ENCODE data around the gene MYO5B.

MYO5B gene

DNA sequence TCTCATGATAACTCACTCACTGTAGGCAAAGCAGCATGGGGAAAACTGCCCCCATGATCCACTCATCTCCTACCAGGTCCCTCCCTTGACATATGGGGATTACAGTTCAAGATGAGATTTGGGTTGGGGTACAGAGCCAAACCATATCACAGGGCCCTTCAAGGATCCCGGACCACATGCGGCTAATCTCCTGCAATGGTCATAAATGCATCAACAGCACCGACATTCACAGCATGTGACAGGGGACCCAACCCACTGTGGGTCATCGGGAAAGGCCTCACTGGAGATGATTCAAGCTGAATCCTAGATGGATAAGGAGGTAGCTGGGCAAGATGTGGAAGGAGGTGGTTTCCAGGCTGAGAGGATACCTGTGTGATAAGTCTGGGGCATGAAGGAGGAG is 129.4 kb downstream of the MYO5B start:
- TF ChIP-seq, protein P1, sequence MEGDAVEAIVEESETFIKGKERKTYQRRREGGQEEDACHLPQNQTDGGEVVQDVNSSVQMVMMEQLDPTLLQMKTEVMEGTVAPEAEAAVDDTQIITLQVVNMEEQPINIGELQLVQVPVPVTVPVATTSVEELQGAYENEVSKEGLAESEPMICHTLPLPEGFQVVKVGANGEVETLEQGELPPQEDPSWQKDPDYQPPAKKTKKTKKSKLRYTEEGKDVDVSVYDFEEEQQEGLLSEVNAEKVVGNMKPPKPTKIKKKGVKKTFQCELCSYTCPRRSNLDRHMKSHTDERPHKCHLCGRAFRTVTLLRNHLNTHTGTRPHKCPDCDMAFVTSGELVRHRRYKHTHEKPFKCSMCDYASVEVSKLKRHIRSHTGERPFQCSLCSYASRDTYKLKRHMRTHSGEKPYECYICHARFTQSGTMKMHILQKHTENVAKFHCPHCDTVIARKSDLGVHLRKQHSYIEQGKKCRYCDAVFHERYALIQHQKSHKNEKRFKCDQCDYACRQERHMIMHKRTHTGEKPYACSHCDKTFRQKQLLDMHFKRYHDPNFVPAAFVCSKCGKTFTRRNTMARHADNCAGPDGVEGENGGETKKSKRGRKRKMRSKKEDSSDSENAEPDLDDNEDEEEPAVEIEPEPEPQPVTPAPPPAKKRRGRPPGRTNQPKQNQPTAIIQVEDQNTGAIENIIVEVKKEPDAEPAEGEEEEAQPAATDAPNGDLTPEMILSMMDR (IDR thresholded peaks at IDR 0.05; ENCODE audit: control insufficient read depth, extremely low read depth, insufficient read depth), result no peak
- no peak for DNase-seq (ENCODE audit: low read depth)
- no peak overlapping the region for H3K4me3 ChIP-seq (ENCODE audit: low read depth, low read length)

- DNase-seq (ENCODE audit: low read depth), result no peak
- TF ChIP-seq, protein P1 (IDR thresholded peaks at IDR 0.05; ENCODE audit: control insufficient read depth, extremely low read depth, insufficient read depth), result no peak
- H3K4me3 ChIP-seq (ENCODE audit: low read depth, low read length), result no peak overlapping the region
These were observed 129.9 kb downstream of the MYO5B start for GRCh38 chr18:50065039-50065438.

- TF ChIP-seq, protein P1 (IDR thresholded peaks at IDR 0.05; ENCODE audit: control insufficient read depth, extremely low read depth, insufficient read depth), result no peak
- DNase-seq (ENCODE audit: low read depth), result no peak
- no peak overlapping the region for H3K4me3 ChIP-seq (ENCODE audit: low read depth, low read length)
These were observed 132.9 kb downstream of the MYO5B start for GRCh38 chr18:50061876-50062517.

DNA sequence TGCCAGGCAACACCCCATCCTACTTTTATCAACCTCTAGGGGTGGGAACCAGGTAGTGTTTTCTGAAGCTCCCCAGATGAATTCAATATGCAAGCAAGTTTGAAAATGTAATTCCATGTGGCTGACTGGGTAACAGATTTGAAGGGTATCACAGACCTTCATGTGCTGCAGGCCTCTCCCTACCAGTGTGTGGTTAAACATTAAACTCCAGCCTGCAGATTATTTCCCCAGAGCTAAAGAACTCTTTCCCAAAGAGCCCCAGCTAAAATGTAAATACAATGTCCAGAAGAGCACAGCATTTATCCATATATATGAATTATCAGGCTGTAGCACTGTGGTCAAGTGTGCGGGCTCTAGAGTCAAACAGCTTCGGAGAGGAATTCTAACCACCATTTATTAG is 134.1 kb downstream of the MYO5B start:
- TF ChIP-seq, protein P1 (IDR thresholded peaks at IDR 0.05; ENCODE audit: control insufficient read depth, extremely low read depth, insufficient read depth), result no peak
- DNase-seq (ENCODE audit: low read depth), result no peak
- no peak overlapping the region for H3K4me3 ChIP-seq (ENCODE audit: low read depth, low read length)

GRCh38 chr18:50058731-50059130 is 136.2 kb downstream of the MYO5B start:
- no peak overlapping the region for H3K4me3 ChIP-seq (ENCODE audit: low read depth, low read length)
- no peak for DNase-seq (ENCODE audit: low read depth)
- TF ChIP-seq, protein P1 (IDR thresholded peaks at IDR 0.05; ENCODE audit: control insufficient read depth, extremely low read depth, insufficient read depth), result no peak

DNA sequence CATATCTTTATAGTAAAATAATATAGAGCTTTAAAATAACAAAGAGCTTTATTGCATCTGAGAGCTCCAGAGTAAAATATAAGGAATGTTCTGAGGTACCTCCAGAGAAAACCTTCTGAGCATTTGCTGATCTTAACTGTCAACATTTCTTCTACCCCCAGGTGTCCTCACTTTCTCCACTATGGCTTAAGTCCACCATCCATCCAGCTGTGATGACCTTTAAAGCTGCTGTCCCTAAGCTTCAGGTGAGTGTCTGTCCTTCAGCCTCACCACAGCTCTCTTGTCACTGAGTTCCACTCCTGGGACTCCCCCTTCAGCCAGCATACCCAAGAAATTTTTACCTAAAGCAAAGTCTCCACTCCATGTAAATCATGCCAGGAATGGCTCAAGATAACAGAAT is 137.9 kb downstream of the MYO5B start:
- TF ChIP-seq, protein P1 (IDR thresholded peaks at IDR 0.05; ENCODE audit: control insufficient read depth, extremely low read depth, insufficient read depth), result no peak
- DNase-seq (ENCODE audit: low read depth), result no peak
- H3K4me3 ChIP-seq (ENCODE audit: low read depth, low read length), result no peak overlapping the region

- H3K4me3 ChIP-seq (ENCODE audit: low read depth, low read length), result no peak overlapping the region
- no peak for DNase-seq (ENCODE audit: low read depth)
- TF ChIP-seq, protein P1 (IDR thresholded peaks at IDR 0.05; ENCODE audit: control insufficient read depth, extremely low read depth, insufficient read depth), result no peak
These were observed 138.8 kb downstream of the MYO5B start for GRCh38 chr18:50056185-50056584.
